Tibial nerve (tissue), 4 donors: ENCODE results near the gene RASA1. TPM values are rescaled to one million over a fixed set of nuclear protein-coding genes. Genes with fewer than 3 reads are reported as not detected.

Experiments used
- DNase-seq, 2 donors: peaks; one replicate each; pipeline ENCODE4 v3.0.0-alpha.2; 2019; ENCODE audit warnings: low spot score in 2 of 2
- H3K27ac ChIP-seq, 4 donors: fragments of 200-600 bp; sonication (generic) in 3 of 4; one replicate each; pipeline ENCODE4 v1.5.1; 2017 to 2019; ENCODE audit warnings: mild to moderate bottlenecking in 1 of 4
- H3K27me3 ChIP-seq, 2 donors: fragments of 200-600 bp; sonication (generic) in 1 of 2; one replicate each; pipeline versions ENCODE4 v1.5.1 to v1.6.0; 2017 to 2019
- H3K36me3 ChIP-seq, 3 donors: fragments of 200-600 bp; sonication (generic); one replicate each; pipeline ENCODE4 v1.5.1; 2018 to 2019
- H3K4me1 ChIP-seq, 4 donors: fragments of 200-600 bp; sonication (generic) in 3 of 4; one replicate each; pipeline ENCODE4 v1.5.1; 2017 to 2019
- H3K4me3 ChIP-seq, 4 donors: fragments of 200-600 bp; sonication (generic) in 3 of 4; one replicate each; pipeline ENCODE4 v1.5.1; 2017 to 2019; ENCODE audit warnings: mild to moderate bottlenecking in 1 of 4, moderate library complexity in 1 of 4
- H3K9me3 ChIP-seq, 4 donors: fragments of 200-600 bp; sonication (generic) in 3 of 4; one replicate each; pipeline ENCODE4 v1.5.1; 2017 to 2019
- CTCF ChIP-seq, 5 experiments: fragments of 200-600 bp in 3 of 5; fragments of 450-650 bp in 2 of 5; sonication (generic) in 3 of 5; IDR thresholded peaks; one replicate each; pipeline ENCODE4 v1.5.1; 2016 to 2019; ENCODE audit warnings: antibody characterized with exemption in 5 of 5, mild to moderate bottlenecking in 3 of 5, moderate library complexity in 2 of 5
- EP300 ChIP-seq, 2 donors: sonication (generic); formaldehyde crosslinking; IDR thresholded peaks; one replicate each; pipeline ENCODE4 v1.6.1; 2017; ENCODE audit warnings: antibody characterized with exemption in 2 of 2, mild to moderate bottlenecking in 1 of 2
- POLR2A ChIP-seq, 2 donors: fragments of 450-650 bp; IDR thresholded peaks; one replicate each; pipeline ENCODE4 v1.6.1; 2017; ENCODE audit warnings: antibody characterized with exemption in 2 of 2, mild to moderate bottlenecking in 2 of 2, moderate library complexity in 2 of 2
- WGBS, 2 donors: methylation state at CpG; one replicate each; pipeline ENCODE4 v1.1.5; 2018; 5-methylcytosine and 5-hydroxymethylcytosine counted together
- total RNA-seq, 4 donors: library from RNA; depleted of rRNA; stranded (reverse); fragments of >200 nt; gene quantifications; one replicate each; pipeline ENCODE4 v1.1.0, GENCODE V29; 2016

The RASA1 gene
- total RNA-seq: 10 to 100 TPM; 26.9 to 40.6 (median 33.7) TPM

GRCh38 chr5:87267574-87268125 lies at the start of gene RASA1:
RASA1 (plus strand) TSS chr5:87267883; CDS start chr5:87268452, 569 bp downstream.
- TF ChIP-seq EP300 (IDR thresholded peaks at IDR 0.05): peak; percentile 56 to 94
- no peak for TF ChIP-seq CTCF (IDR thresholded peaks at IDR 0.05)
- peak; percentile 75 to 91 for TF ChIP-seq POLR2A (IDR thresholded peaks at IDR 0.05)
- WGBS, 2 donors: 1% methylated on average over 45 to 46 of the region's 46 CpGs

GRCh38 chr5:87229780-87230179 lies 37.9 kb upstream of the RASA1 start:
- no peaks in the 10 kb centered on the region for H3K27me3 ChIP-seq
- WGBS, 2 donors: 90 to 94% methylated on average over 2 of the region's 2 CpGs
- H3K36me3 ChIP-seq: no peaks in the 10 kb centered on the region
- H3K27ac ChIP-seq: no peak overlapping the region
- DNase-seq: no peak
- no peak overlapping the region for H3K4me3 ChIP-seq
- H3K4me1 ChIP-seq: no peaks in the 10 kb centered on the region
- no peaks in the 10 kb centered on the region for H3K9me3 ChIP-seq
- TF ChIP-seq POLR2A (IDR thresholded peaks at IDR 0.05) (no peak), CTCF (IDR thresholded peaks at IDR 0.05) (no peak), EP300 (IDR thresholded peaks at IDR 0.05) (no peak)

More at GRCh38 chr5:87267574-87268125, at the start of gene RASA1:
- no peaks in the 10 kb centered on the region for H3K9me3 ChIP-seq
- peak; percentile 86 to 90 for DNase-seq
- H3K27me3 ChIP-seq: no peaks in the 10 kb centered on the region
- H3K4me1 ChIP-seq: peaks cover 0 to 32% (median 9%) of the 10 kb centered on the region in 4 donors
- H3K27ac ChIP-seq: peak within 1 kb of the TSS; percentile 88 to 96 (median 90)
- peak within 1 kb of the TSS; percentile 62 to 94 (median 80) for H3K4me3 ChIP-seq
- H3K36me3 ChIP-seq: peaks cover 0 to 5% (median 0%) of the 10 kb centered on the region in 3 donors

GRCh38 chr5:87231037-87231808 lies 36.5 kb upstream of the RASA1 start:
- 80% methylated on average over 5 of the region's 5 CpGs for WGBS, 2 donors
- Histone ChIP-seq H3K27me3 (no peaks in the 10 kb centered on the region), H3K9me3 (no peaks in the 10 kb centered on the region), H3K4me3 (no peak overlapping the region), H3K36me3 (no peaks in the 10 kb centered on the region), H3K27ac (no peak overlapping the region), H3K4me1 (no peaks in the 10 kb centered on the region)
- TF ChIP-seq POLR2A (IDR thresholded peaks at IDR 0.05) (no peak), EP300 (IDR thresholded peaks at IDR 0.05) (no peak), CTCF (IDR thresholded peaks at IDR 0.05) (no peak)
- no peak for DNase-seq

- Histone ChIP-seq H3K36me3 (no peaks in the 10 kb centered on the region), H3K9me3 (no peaks in the 10 kb centered on the region), H3K27me3 (no peaks in the 10 kb centered on the region), H3K4me1 (no peaks in the 10 kb centered on the region), H3K4me3 (no peak overlapping the region), H3K27ac (no peak overlapping the region)
- TF ChIP-seq CTCF (IDR thresholded peaks at IDR 0.05): no peak
- TF ChIP-seq EP300 (IDR thresholded peaks at IDR 0.05): no peak
- TF ChIP-seq POLR2A (IDR thresholded peaks at IDR 0.05): no peak
- 82 to 87% methylated on average over 2 of the region's 2 CpGs for WGBS, 2 donors
- no peak for DNase-seq
These were observed 34.5 kb upstream of the RASA1 start for GRCh38 chr5:87233143-87233542.

- H3K4me1 ChIP-seq: no peaks in the 10 kb centered on the region
- WGBS, 2 donors: 82 to 84% methylated on average over 2 of the region's 2 CpGs
- no peak overlapping the region for H3K4me3 ChIP-seq
- H3K36me3 ChIP-seq: no peaks in the 10 kb centered on the region
- no peak overlapping the region for H3K27ac ChIP-seq
- H3K9me3 ChIP-seq: no peaks in the 10 kb centered on the region
- no peaks in the 10 kb centered on the region for H3K27me3 ChIP-seq
- no peak for DNase-seq
- TF ChIP-seq CTCF (IDR thresholded peaks at IDR 0.05): no peak
- TF ChIP-seq EP300 (IDR thresholded peaks at IDR 0.05): no peak
- TF ChIP-seq POLR2A (IDR thresholded peaks at IDR 0.05): no peak
These were observed 26.1 kb upstream of the RASA1 start for GRCh38 chr5:87241555-87241954.
